ENCODE results near the gene MINDY4.

DNA sequence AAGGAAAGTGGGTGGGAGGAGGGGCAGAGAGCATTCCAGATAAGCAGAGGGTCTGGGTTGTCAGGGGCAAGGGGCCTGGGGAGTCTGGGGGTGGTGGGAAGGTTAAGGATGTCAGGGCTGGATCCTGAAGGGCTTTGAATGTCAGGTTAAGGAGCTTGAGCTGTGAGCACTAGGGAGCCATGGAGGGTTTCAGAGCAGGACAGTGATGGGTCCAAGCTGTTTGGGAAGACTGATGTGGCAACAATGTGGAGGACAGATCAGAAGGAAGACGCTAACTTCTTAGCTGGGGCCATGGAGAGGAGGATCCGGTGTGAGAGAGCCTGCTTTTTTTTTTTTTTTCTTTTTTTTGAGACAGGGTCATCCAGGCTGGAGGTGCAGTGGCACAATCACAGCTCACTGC is 126.6 kb downstream of the MINDY4 start:
- TF ChIP-seq, protein P1, sequence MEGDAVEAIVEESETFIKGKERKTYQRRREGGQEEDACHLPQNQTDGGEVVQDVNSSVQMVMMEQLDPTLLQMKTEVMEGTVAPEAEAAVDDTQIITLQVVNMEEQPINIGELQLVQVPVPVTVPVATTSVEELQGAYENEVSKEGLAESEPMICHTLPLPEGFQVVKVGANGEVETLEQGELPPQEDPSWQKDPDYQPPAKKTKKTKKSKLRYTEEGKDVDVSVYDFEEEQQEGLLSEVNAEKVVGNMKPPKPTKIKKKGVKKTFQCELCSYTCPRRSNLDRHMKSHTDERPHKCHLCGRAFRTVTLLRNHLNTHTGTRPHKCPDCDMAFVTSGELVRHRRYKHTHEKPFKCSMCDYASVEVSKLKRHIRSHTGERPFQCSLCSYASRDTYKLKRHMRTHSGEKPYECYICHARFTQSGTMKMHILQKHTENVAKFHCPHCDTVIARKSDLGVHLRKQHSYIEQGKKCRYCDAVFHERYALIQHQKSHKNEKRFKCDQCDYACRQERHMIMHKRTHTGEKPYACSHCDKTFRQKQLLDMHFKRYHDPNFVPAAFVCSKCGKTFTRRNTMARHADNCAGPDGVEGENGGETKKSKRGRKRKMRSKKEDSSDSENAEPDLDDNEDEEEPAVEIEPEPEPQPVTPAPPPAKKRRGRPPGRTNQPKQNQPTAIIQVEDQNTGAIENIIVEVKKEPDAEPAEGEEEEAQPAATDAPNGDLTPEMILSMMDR (conservative IDR thresholded peaks at IDR 0.05; ENCODE audit: low read depth, low read length): no peak
- TF ChIP-seq POLR2A (IDR thresholded peaks at IDR 0.05; ENCODE audit: low read depth, low read length) (no peak), BHLHE40 (IDR thresholded peaks at IDR 0.05; ENCODE audit: low read depth, low read length) (no peak), RAD21 (IDR thresholded peaks at IDR 0.05; ENCODE audit: low read length) (no peak), NFE2L2 (IDR thresholded peaks at IDR 0.05; ENCODE audit: low read depth, low read length) (no peak), MAFK (IDR thresholded peaks at IDR 0.05; ENCODE audit: low read depth, low read length) (no peak), RFX5 (IDR thresholded peaks at IDR 0.05; ENCODE audit: low read depth, low read length) (no peak), RCOR1 (IDR thresholded peaks at IDR 0.05; ENCODE audit: insufficient replicate concordance, low read length) (no peak), CHD1 (IDR thresholded peaks at IDR 0.05; ENCODE audit: low read depth, low read length) (no peak), CEBPB (IDR thresholded peaks at IDR 0.05; ENCODE audit: low read depth, low read length) (no peak)
- TF ChIP-seq, protein P2, sequence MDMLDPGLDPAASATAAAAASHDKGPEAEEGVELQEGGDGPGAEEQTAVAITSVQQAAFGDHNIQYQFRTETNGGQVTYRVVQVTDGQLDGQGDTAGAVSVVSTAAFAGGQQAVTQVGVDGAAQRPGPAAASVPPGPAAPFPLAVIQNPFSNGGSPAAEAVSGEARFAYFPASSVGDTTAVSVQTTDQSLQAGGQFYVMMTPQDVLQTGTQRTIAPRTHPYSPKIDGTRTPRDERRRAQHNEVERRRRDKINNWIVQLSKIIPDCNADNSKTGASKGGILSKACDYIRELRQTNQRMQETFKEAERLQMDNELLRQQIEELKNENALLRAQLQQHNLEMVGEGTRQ (IDR thresholded peaks at IDR 0.05; ENCODE audit: low read depth, low read length): no peak

All from IMR-90 (cell line).